ENCODE measurements around the gene GPC5.

Gene GPC5

GRCh38 chr13:91965511-91965910 is 567.1 kb downstream of the GPC5 start:
- DNase-seq (ENCODE audit: low read depth in 2 of 2): no peak

GRCh38 chr13:91978571-91978970 is 580.1 kb downstream of the GPC5 start:
- no peak for DNase-seq (ENCODE audit: low read depth in 2 of 2)

- no peak for DNase-seq (ENCODE audit: low read depth in 2 of 2)
Observed at GRCh38 chr13:91986761-91987483, 588.5 kb downstream of the GPC5 start.

- DNase-seq (ENCODE audit: low read depth in 2 of 2): no peak
Observed at GRCh38 chr13:91988331-91988730, 589.9 kb downstream of the GPC5 start.

- DNase-seq (ENCODE audit: low read depth in 2 of 2): no peak
Observed at GRCh38 chr13:92012787-92013186, 614.4 kb downstream of the GPC5 start.

GRCh38 chr13:92017737-92018136 is 619.3 kb downstream of the GPC5 start:
- no peak for DNase-seq (ENCODE audit: low read depth in 2 of 2)

GRCh38 chr13:92028695-92029094 is 630.3 kb downstream of the GPC5 start:
- DNase-seq (ENCODE audit: low read depth in 2 of 2): no peak

- no peak for DNase-seq (ENCODE audit: low read depth in 2 of 2)
Observed at GRCh38 chr13:92029641-92030040, 631.2 kb downstream of the GPC5 start.

GRCh38 chr13:92038905-92039304 is 640.5 kb downstream of the GPC5 start:
- no peak for DNase-seq (ENCODE audit: low read depth in 2 of 2)

- DNase-seq (ENCODE audit: low read depth in 2 of 2): no peak
Observed at GRCh38 chr13:92042522-92042921, 644.1 kb downstream of the GPC5 start.

- DNase-seq (ENCODE audit: low read depth in 2 of 2): no peak
Observed at GRCh38 chr13:92044351-92044750, 645.9 kb downstream of the GPC5 start.

- no peak for DNase-seq (ENCODE audit: low read depth in 2 of 2)
Observed at GRCh38 chr13:92054389-92054788, 656.0 kb downstream of the GPC5 start.

GRCh38 chr13:92074658-92075057 is 676.2 kb downstream of the GPC5 start:
- DNase-seq (ENCODE audit: low read depth in 2 of 2): no peak

GRCh38 chr13:92097337-92097903 is 699.0 kb downstream of the GPC5 start:
- DNase-seq (ENCODE audit: low read depth in 2 of 2): no peak

GRCh38 chr13:92101801-92102200 is 703.4 kb downstream of the GPC5 start:
- no peak for DNase-seq (ENCODE audit: low read depth in 2 of 2)

GRCh38 chr13:92103689-92104153 is 705.3 kb downstream of the GPC5 start:
- DNase-seq (ENCODE audit: low read depth in 2 of 2): no peak

- no peak for DNase-seq (ENCODE audit: low read depth in 2 of 2)
Observed at GRCh38 chr13:92122186-92122853, 723.9 kb downstream of the GPC5 start.

- DNase-seq (ENCODE audit: low read depth in 2 of 2): no peak
Observed at GRCh38 chr13:92126399-92126798, 728.0 kb downstream of the GPC5 start.

- no peak for DNase-seq (ENCODE audit: low read depth in 2 of 2)
Observed at GRCh38 chr13:92135509-92135908, 737.1 kb downstream of the GPC5 start.

GRCh38 chr13:92136449-92137155 is 738.2 kb downstream of the GPC5 start:
- DNase-seq (ENCODE audit: low read depth in 2 of 2): no peak

- DNase-seq (ENCODE audit: low read depth in 2 of 2): no peak
Observed at GRCh38 chr13:92137520-92137919, 739.1 kb downstream of the GPC5 start.

- DNase-seq (ENCODE audit: low read depth in 2 of 2): no peak
Observed at GRCh38 chr13:92143766-92144165, 745.3 kb downstream of the GPC5 start.
